Muscle layer of colon (tissue), 2 donors: ENCODE results near the gene CPN1.

Source experiments
- H3K27ac ChIP-seq: one replicate; pipeline ENCODE4 v1.7.0; 2013; ENCODE audit warnings: low read depth, mild to moderate bottlenecking, low read length, moderate library complexity
- H3K27me3 ChIP-seq, 2 donors: one replicate each; pipeline ENCODE4 v1.7.0; 2013; ENCODE audit warnings: low read length in 2 of 2, mild to moderate bottlenecking in 2 of 2; ENCODE audit not compliant: insufficient read depth in 2 of 2, control insufficient read depth in 1 of 2
- H3K36me3 ChIP-seq: one replicate; pipeline ENCODE4 v1.7.0; 2013; ENCODE audit warnings: mild to moderate bottlenecking, low read length; ENCODE audit not compliant: insufficient read depth
- H3K4me1 ChIP-seq: one replicate; pipeline ENCODE4 v1.7.0; 2013; ENCODE audit warnings: mild to moderate bottlenecking, low read length; ENCODE audit not compliant: insufficient read depth
- H3K4me3 ChIP-seq, 2 donors: one replicate each; pipeline ENCODE4 v1.7.0; 2013; ENCODE audit warnings: low read length in 2 of 2, low read depth in 1 of 2, mild to moderate bottlenecking in 1 of 2, moderate library complexity in 1 of 2
- H3K9ac ChIP-seq: one replicate; pipeline ENCODE4 v1.7.0; 2013; ENCODE audit warnings: low read length
- H3K9me3 ChIP-seq: one replicate; pipeline ENCODE4 v1.7.0; 2013; ENCODE audit warnings: mild to moderate bottlenecking, low read length
- donor health status: abdominal sarcoma.
- donor health status: Adenocarcinoma of cecum.

CPN1 gene

GRCh38 chr10:100043344-100043743, 38.3 kb downstream of the CPN1 start:
- Histone ChIP-seq H3K4me1 (peaks cover 6% of the 10 kb centered on the region), H3K27me3 (no peaks in the 10 kb centered on the region), H3K9me3 (no peaks in the 10 kb centered on the region), H3K36me3 (no peaks in the 10 kb centered on the region), H3K27ac (no peak overlapping the region), H3K4me3 (no peak overlapping the region), H3K9ac (no peak overlapping the region)

- no peaks in the 10 kb centered on the region for H3K9me3 ChIP-seq
- H3K4me1 ChIP-seq: peaks cover 6% of the 10 kb centered on the region
- no peak overlapping the region for H3K4me3 ChIP-seq
- no peak overlapping the region for H3K9ac ChIP-seq
- no peaks in the 10 kb centered on the region for H3K36me3 ChIP-seq
- no peak overlapping the region for H3K27ac ChIP-seq
- H3K27me3 ChIP-seq: no peaks in the 10 kb centered on the region
Observed at GRCh38 chr10:100041306-100042002, 40.2 kb downstream of the CPN1 start.

- Histone ChIP-seq H3K4me3 (no peak overlapping the region), H3K36me3 (no peaks in the 10 kb centered on the region), H3K9ac (no peak overlapping the region), H3K27ac (no peak overlapping the region), H3K27me3 (no peaks in the 10 kb centered on the region), H3K4me1 (no peaks in the 10 kb centered on the region), H3K9me3 (no peaks in the 10 kb centered on the region)
Observed at GRCh38 chr10:100038561-100039071, 43.1 kb downstream of the CPN1 start.

DNA sequence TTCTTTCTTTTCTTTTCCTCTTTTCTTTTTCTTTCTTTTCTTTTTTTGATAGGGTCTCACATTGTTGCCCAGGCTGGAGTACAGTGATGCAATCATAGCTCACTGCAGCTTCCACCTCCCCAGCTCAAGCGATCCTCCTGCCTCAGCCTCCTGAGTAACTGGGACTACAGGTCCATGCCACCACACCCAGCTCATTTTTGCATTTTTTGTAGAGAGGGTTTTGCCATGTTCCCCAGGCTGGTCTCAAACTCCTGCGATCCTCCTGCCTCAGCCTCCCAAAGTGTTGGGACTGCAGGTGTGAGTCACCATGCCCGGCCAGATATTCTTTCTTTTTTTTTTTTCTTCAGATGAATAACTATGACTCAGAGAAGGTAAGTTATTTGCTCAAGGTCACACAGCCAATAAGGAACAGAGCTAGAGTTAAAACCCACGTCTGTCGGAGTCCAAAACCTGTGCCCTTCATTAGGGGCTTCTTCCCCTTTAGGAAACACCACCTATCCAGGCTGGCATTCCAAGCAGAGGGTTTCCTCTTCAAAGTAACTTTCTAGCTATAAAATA, 43.8 kb downstream of the CPN1 start:
- Histone ChIP-seq H3K9ac (no peak overlapping the region), H3K27me3 (no peaks in the 10 kb centered on the region), H3K27ac (no peak overlapping the region), H3K9me3 (no peaks in the 10 kb centered on the region), H3K4me3 (no peak overlapping the region), H3K36me3 (no peaks in the 10 kb centered on the region), H3K4me1 (no peaks in the 10 kb centered on the region)

- no peak overlapping the region for H3K27ac ChIP-seq
- H3K4me1 ChIP-seq: no peaks in the 10 kb centered on the region
- no peak overlapping the region for H3K9ac ChIP-seq
- no peaks in the 10 kb centered on the region for H3K27me3 ChIP-seq
- no peak overlapping the region for H3K4me3 ChIP-seq
- no peaks in the 10 kb centered on the region for H3K9me3 ChIP-seq
- H3K36me3 ChIP-seq: no peaks in the 10 kb centered on the region
Observed at GRCh38 chr10:100036850-100037249, 44.8 kb downstream of the CPN1 start.

DNA sequence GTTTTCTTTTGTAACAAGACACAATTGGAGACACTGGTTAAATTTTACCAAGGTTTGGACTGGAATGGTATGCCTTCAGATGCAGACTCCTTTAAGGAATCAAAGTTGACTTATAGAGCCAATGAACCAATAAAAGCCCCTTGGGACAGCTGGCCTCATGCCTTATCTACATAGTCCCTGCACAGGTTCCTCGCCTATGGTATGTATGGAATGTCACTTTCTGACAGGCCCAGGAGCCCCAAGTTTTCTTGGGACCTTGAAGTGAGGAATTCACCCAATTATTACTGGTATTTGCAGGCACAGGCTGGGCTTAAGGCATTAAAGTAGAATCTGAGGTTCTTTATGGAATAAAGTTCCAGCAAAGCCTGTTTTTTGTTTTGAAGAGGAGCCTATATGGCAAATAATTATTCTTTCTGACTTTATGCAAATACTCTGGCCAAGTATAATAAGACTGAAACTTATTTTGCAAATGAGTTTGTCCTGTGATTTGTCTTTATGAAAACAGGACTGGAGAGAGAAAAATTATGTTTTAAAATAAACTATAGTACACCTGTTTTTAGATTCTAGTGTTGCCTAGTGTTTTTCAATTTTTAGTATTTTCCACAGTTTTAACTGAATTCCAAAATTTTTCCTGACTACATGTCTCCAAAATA, 47.8 kb downstream of the CPN1 start:
- H3K27me3 ChIP-seq: no peaks in the 10 kb centered on the region
- H3K4me3 ChIP-seq: no peak overlapping the region
- no peak overlapping the region for H3K9ac ChIP-seq
- H3K9me3 ChIP-seq: no peaks in the 10 kb centered on the region
- H3K4me1 ChIP-seq: no peaks in the 10 kb centered on the region
- H3K36me3 ChIP-seq: no peaks in the 10 kb centered on the region
- H3K27ac ChIP-seq: no peak overlapping the region

- H3K4me3 ChIP-seq: no peak overlapping the region
- H3K36me3 ChIP-seq: no peaks in the 10 kb centered on the region
- H3K9me3 ChIP-seq: no peaks in the 10 kb centered on the region
- H3K27ac ChIP-seq: no peak overlapping the region
- H3K27me3 ChIP-seq: no peaks in the 10 kb centered on the region
- H3K9ac ChIP-seq: no peak overlapping the region
- H3K4me1 ChIP-seq: no peaks in the 10 kb centered on the region
Observed at GRCh38 chr10:100027416-100027815, 54.3 kb downstream of the CPN1 start.

- H3K36me3 ChIP-seq: no peaks in the 10 kb centered on the region
- no peaks in the 10 kb centered on the region for H3K9me3 ChIP-seq
- H3K27me3 ChIP-seq: no peaks in the 10 kb centered on the region
- H3K9ac ChIP-seq: no peak overlapping the region
- H3K27ac ChIP-seq: no peak overlapping the region
- H3K4me1 ChIP-seq: no peaks in the 10 kb centered on the region
- no peak overlapping the region for H3K4me3 ChIP-seq
Observed at GRCh38 chr10:100025576-100025975, 56.1 kb downstream of the CPN1 start.

GRCh38 chr10:100024748-100025147, 56.9 kb downstream of the CPN1 start:
- Histone ChIP-seq H3K4me3 (no peak overlapping the region), H3K27ac (no peak overlapping the region), H3K9me3 (no peaks in the 10 kb centered on the region), H3K27me3 (no peaks in the 10 kb centered on the region), H3K36me3 (no peaks in the 10 kb centered on the region), H3K9ac (no peak overlapping the region), H3K4me1 (no peaks in the 10 kb centered on the region)

DNA sequence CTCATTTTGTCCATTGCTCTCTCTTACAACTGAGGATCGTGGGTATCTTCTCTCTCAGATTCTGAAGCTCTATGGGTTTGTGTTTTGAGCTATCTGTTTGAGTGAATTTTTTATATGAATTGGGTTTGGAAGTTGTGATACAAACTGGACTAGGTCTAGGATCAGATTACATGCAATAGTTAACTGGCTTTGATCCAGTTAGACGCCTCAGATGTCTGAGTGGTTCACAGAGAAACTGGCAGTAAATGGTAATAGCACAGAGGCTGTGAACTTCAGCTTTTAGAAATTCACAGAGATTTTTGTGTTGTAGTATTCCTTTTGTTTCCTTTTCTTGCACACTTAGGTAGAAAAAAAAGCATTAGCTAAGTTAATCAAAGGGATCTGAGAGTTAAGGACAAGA, 59.3 kb downstream of the CPN1 start:
- H3K27ac ChIP-seq: no peak overlapping the region
- H3K9me3 ChIP-seq: no peaks in the 10 kb centered on the region
- H3K4me1 ChIP-seq: no peaks in the 10 kb centered on the region
- H3K9ac ChIP-seq: no peak overlapping the region
- no peaks in the 10 kb centered on the region for H3K36me3 ChIP-seq
- H3K4me3 ChIP-seq: no peak overlapping the region
- H3K27me3 ChIP-seq: no peaks in the 10 kb centered on the region

DNA sequence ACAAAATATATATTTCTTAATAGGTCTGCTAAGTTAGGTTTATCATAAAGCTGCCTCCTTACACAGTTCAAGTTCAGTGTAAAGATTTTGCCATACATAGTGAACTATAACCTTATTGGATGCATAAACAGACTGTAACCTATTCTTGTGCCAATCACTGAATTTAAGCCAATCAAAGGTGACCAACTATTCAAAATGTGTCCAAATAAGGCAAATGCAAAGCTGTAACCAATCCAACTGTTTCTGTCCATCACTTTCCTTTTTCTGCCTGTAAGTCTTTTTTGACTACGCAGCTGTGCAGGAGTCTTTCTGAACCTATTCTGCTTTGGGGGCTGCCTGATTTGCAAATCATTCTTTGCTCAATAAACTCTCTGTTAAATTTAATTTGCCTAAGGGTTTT, 60.3 kb downstream of the CPN1 start:
- no peaks in the 10 kb centered on the region for H3K9me3 ChIP-seq
- no peaks in the 10 kb centered on the region for H3K27me3 ChIP-seq
- H3K4me1 ChIP-seq: no peaks in the 10 kb centered on the region
- H3K36me3 ChIP-seq: no peaks in the 10 kb centered on the region
- H3K9ac ChIP-seq: no peak overlapping the region
- no peak overlapping the region for H3K27ac ChIP-seq
- no peak overlapping the region for H3K4me3 ChIP-seq
